Stomach (tissue), 9 donors: Measurements from ENCODE around the gene GCK. TPM values are rescaled to one million over a fixed set of nuclear protein-coding genes. Genes with fewer than 3 reads are reported as not detected.

Source experiments
- DNase-seq, 2 donors: peaks; one replicate each; pipeline versions ENCODE4 v3.0.0 to v3.0.0-alpha.2; 2013 to 2019
- H3K27ac ChIP-seq, 5 donors: fragments of 200-600 bp in 4 of 5; sonication (generic) in 4 of 5; one replicate each; pipeline ENCODE4 v1.5.1; 2013 to 2019; ENCODE audit warnings: mild to moderate bottlenecking in 1 of 5, moderate library complexity in 1 of 5
- H3K27me3 ChIP-seq, 3 donors: fragments of 200-600 bp; sonication (generic); one replicate each; pipeline ENCODE4 v1.5.1; 2017 to 2019; ENCODE audit warnings: mixed run types in 1 of 3
- H3K36me3 ChIP-seq, 4 donors: fragments of 200-600 bp; sonication (generic); 1 replicate in 3 of 4; 2 replicates in 1 of 4; pipeline ENCODE4 v1.5.1; 2016 to 2019
- H3K4me1 ChIP-seq, 4 donors: fragments of 200-600 bp; sonication (generic); one replicate each; pipeline ENCODE4 v1.5.1; 2016 to 2019
- H3K4me3 ChIP-seq, 4 donors: fragments of 200-600 bp; sonication (generic) in 3 of 4; one replicate each; pipeline ENCODE4 v1.5.1; 2016 to 2019; ENCODE audit warnings: mild to moderate bottlenecking in 1 of 4
- H3K9me3 ChIP-seq, 4 donors: fragments of 200-600 bp; sonication (generic); one replicate each; pipeline ENCODE4 v1.5.1; 2016 to 2019
- CTCF ChIP-seq, 7 experiments: fragments of 450-650 bp in 4 of 7; fragments of 200-600 bp in 3 of 7; sonication (generic) in 3 of 7; IDR thresholded peaks; one replicate each; pipeline ENCODE4 v1.5.1; 2016 to 2019; ENCODE audit warnings: antibody characterized with exemption in 7 of 7, control low read depth in 2 of 7, mild to moderate bottlenecking in 1 of 7
- EP300 ChIP-seq: sonication (generic); formaldehyde crosslinking; IDR thresholded peaks from one replicate; pipeline ENCODE4 v1.6.1; 2017; ENCODE audit warnings: antibody characterized with exemption
- POLR2A ChIP-seq, 4 donors: fragments of 450-650 bp; IDR thresholded peaks; one replicate each; pipeline ENCODE4 v1.6.1; 2016; ENCODE audit warnings: antibody characterized with exemption in 4 of 4, control low read depth in 2 of 4, mild to moderate bottlenecking in 1 of 4, moderate library complexity in 1 of 4
- POLR2AphosphoS5 ChIP-seq, 3 donors: sonication (generic); formaldehyde crosslinking; IDR thresholded peaks; one replicate each; pipeline ENCODE4 v1.6.1; 2016; ENCODE audit warnings: antibody characterized with exemption in 3 of 3
- WGBS, 5 donors: extraction: QIAGEN DNeasy Blood & Tissue Kit in 3 of 5; methylation state at CpG; one replicate each; pipeline versions ENCODE4 v1.1.5 to v1.1.7; 2013 to 2018; 5-methylcytosine and 5-hydroxymethylcytosine counted together
- intact Hi-C: fragments of 100-400 bp; cut with DNase I; formaldehyde crosslinking; loops from one replicate; pipeline ENCODE4 v1.15.1; 2023; ENCODE audit warnings: low total_unique reads
- polyA plus RNA-seq, 3 donors: library from polyadenylated mRNA; stranded (reverse); fragments of 200-250 nt; gene quantifications; one replicate each; pipeline ENCODE4 v1.2.3, GENCODE V29; 2013
- total RNA-seq, 5 donors: library from RNA; depleted of rRNA; stranded (reverse); fragments of >200 nt; gene quantifications; one replicate each; pipeline versions ENCODE4 v1.1.0 to v1.2.3, GENCODE V29; 2014 to 2016
- donor health status: healthy with polysubstance abuse.
- donor health status: Bipolar disorder and iron deficiency.
- donor health status: healthy.

Gene GCK
- total and polyA plus RNA-seq, 8 donors: 0.55 to 1.9 (median 1.1) TPM; not detected in 4

GRCh38 chr7:44156453-44157010 is 32.7 kb downstream of the GCK start:
- Histone ChIP-seq H3K36me3 (no peaks in the 10 kb centered on the region), H3K9me3 (no peaks in the 10 kb centered on the region), H3K27me3 (peaks cover 0 to 3% (median 0%) of the 10 kb centered on the region in 3 donors), H3K4me3 (no peak overlapping the region), H3K4me1 (no peaks in the 10 kb centered on the region), H3K27ac (no peak overlapping the region)
- intact Hi-C loops: no loop called here
- TF ChIP-seq CTCF (IDR thresholded peaks at IDR 0.05) (no peak), POLR2AphosphoS5 (IDR thresholded peaks at IDR 0.05) (no peak), EP300 (no peak), POLR2A (IDR thresholded peaks at IDR 0.05) (no peak)
- no peak for DNase-seq
- WGBS, 5 donors: 50 to 77% (median 61%) methylated on average over 1 to 4 of the region's 4 CpGs

- intact Hi-C loops: no loop called here
- no peak overlapping the region for H3K4me3 ChIP-seq
- TF ChIP-seq EP300: no peak
- TF ChIP-seq CTCF (IDR thresholded peaks at IDR 0.05): no peak
- no peak for TF ChIP-seq POLR2A (IDR thresholded peaks at IDR 0.05)
- no peak for TF ChIP-seq POLR2AphosphoS5 (IDR thresholded peaks at IDR 0.05)
- DNase-seq: no peak
- no peak overlapping the region for H3K27ac ChIP-seq
- peaks cover 0 to 3% (median 0%) of the 10 kb centered on the region in 3 donors for H3K27me3 ChIP-seq
- no peaks in the 10 kb centered on the region for H3K9me3 ChIP-seq
- 64 to 75% (median 70%) methylated on average over 6 to 8 of the region's 8 CpGs for WGBS, 5 donors
- H3K36me3 ChIP-seq: no peaks in the 10 kb centered on the region
- no peaks in the 10 kb centered on the region for H3K4me1 ChIP-seq
Measured at GRCh38 chr7:44155191-44156185, 33.8 kb downstream of the GCK start.

- H3K27me3 ChIP-seq: peaks cover 0 to 3% (median 0%) of the 10 kb centered on the region in 3 donors
- H3K4me1 ChIP-seq: no peaks in the 10 kb centered on the region
- H3K4me3 ChIP-seq: no peak overlapping the region
- 49 to 74% (median 70%) methylated on average over 3 of the region's 3 CpGs for WGBS, 5 donors
- H3K36me3 ChIP-seq: no peaks in the 10 kb centered on the region
- no peak overlapping the region for H3K27ac ChIP-seq
- no peaks in the 10 kb centered on the region for H3K9me3 ChIP-seq
- TF ChIP-seq POLR2A (IDR thresholded peaks at IDR 0.05) (no peak), CTCF (IDR thresholded peaks at IDR 0.05) (no peak)
- intact Hi-C loops: no loop called here
- DNase-seq: no peak
Measured at GRCh38 chr7:44154703-44155102, 34.5 kb downstream of the GCK start.

- 80 to 95% (median 85%) methylated on average over 5 of the region's 5 CpGs for WGBS, 5 donors
- Histone ChIP-seq H3K4me3 (no peak overlapping the region), H3K36me3 (no peaks in the 10 kb centered on the region), H3K4me1 (no peaks in the 10 kb centered on the region), H3K9me3 (no peaks in the 10 kb centered on the region), H3K27ac (no peak overlapping the region), H3K27me3 (peaks cover 0 to 3% (median 0%) of the 10 kb centered on the region in 3 donors)
- intact Hi-C loops: no loop called here
- no peak for TF ChIP-seq EP300
- TF ChIP-seq CTCF (IDR thresholded peaks at IDR 0.05): no peak
- no peak for TF ChIP-seq POLR2AphosphoS5 (IDR thresholded peaks at IDR 0.05)
- no peak for TF ChIP-seq POLR2A (IDR thresholded peaks at IDR 0.05)
- no peak for DNase-seq
Measured at GRCh38 chr7:44153948-44154335, 35.3 kb downstream of the GCK start.
